Body of pancreas (tissue), 4 donors: ENCODE results near the gene MAN2B1. TPM values are rescaled to one million over a fixed set of nuclear protein-coding genes. Genes with fewer than 3 reads are reported as not detected.

Experiments
- ATAC-seq: fragments of 150-250 bp; one replicate; pipeline ENCODE4 v1.9.1; 2016
- DNase-seq, 4 donors: peaks; one replicate each; pipeline ENCODE4 v3.0.0-alpha.2; 2019
- H3K27ac ChIP-seq, 4 donors: fragments of 200-600 bp; sonication (generic); 1 replicate in 3 of 4; 2 replicates in 1 of 4; pipeline versions ENCODE4 v1.5.1 to v1.6.1; 2016 to 2019; ENCODE audit warnings: mild to moderate bottlenecking in 1 of 4, mixed read lengths in 1 of 4, moderate library complexity in 1 of 4
- H3K27me3 ChIP-seq, 2 donors: fragments of 200-600 bp; sonication (generic); one replicate each; pipeline ENCODE4 v1.6.0; 2016; ENCODE audit warnings: mild to moderate bottlenecking in 1 of 2
- H3K36me3 ChIP-seq, 2 donors: fragments of 200-600 bp; sonication (generic); replicated peaks in 1 of 2; 2 replicates each; pipeline ENCODE4 v1.5.1; 2016; ENCODE audit warnings: low read depth in 2 of 2; ENCODE audit not compliant: insufficient read depth in 1 of 2
- H3K4me1 ChIP-seq: fragments of 200-600 bp; sonication (generic); one replicate; pipeline ENCODE4 v1.6.0; 2016
- H3K4me3 ChIP-seq, 2 donors: fragments of 200-600 bp; sonication (generic); 1 replicate in 1 of 2; 2 replicates in 1 of 2; pipeline ENCODE4 v1.5.1; 2016 to 2019
- H3K9me3 ChIP-seq, 3 donors: fragments of 200-600 bp; sonication (generic); 1 replicate in 2 of 3; 2 replicates in 1 of 3; pipeline ENCODE4 v1.5.1; 2016
- POLR2A ChIP-seq, 3 donors: fragments of 450-650 bp; IDR thresholded peaks; one replicate each; pipeline ENCODE4 v1.6.1; 2016; ENCODE audit warnings: antibody characterized with exemption in 3 of 3, mild to moderate bottlenecking in 2 of 3
- WGBS, 2 donors: methylation state at CpG; one replicate each; pipeline ENCODE4 v1.1.5; 2017; 5-methylcytosine and 5-hydroxymethylcytosine counted together
- intact Hi-C: fragments of 100-400 bp; cut with DNase I; formaldehyde crosslinking; loops from one replicate; pipeline ENCODE4 v1.15.1; 2023
- total RNA-seq, 2 donors: library from RNA; depleted of rRNA; stranded (reverse); fragments of >200 nt; gene quantifications; one replicate each; pipeline ENCODE4 v1.1.0, GENCODE V29; 2016
- TF ChIP-seq, protein P1 (sequence below), 7 experiments: fragments of 450-650 bp in 4 of 7; fragments of 200-600 bp in 3 of 7; sonication (generic) in 3 of 7; IDR thresholded peaks; one replicate each; pipeline ENCODE4 v1.5.1; 2016 to 2019; ENCODE audit warnings: antibody characterized with exemption in 7 of 7

MAN2B1 gene
- total RNA-seq, 2 donors from 2014 or later, result 30.0 to 48.0 TPM

DNA sequence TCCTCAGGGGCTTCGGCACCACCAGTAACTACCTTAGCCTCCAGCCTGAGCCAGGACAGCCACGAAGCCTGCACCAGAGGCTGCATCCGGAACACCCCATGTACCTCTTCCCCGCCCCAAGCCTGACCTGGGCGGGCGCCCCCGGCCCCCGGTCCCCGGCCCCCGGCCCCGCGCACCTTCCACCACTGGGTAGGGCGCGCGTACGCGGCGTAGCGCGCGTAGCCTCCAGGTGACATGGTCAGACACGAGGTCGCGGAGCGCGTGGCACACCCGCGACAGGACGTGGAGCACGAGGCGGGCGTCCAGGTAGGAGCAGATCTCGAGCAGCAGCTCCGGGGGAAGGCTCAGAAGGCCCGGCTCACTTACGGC is 29.4 kb upstream of the MAN2B1 start:
- TF ChIP-seq, protein P1, sequence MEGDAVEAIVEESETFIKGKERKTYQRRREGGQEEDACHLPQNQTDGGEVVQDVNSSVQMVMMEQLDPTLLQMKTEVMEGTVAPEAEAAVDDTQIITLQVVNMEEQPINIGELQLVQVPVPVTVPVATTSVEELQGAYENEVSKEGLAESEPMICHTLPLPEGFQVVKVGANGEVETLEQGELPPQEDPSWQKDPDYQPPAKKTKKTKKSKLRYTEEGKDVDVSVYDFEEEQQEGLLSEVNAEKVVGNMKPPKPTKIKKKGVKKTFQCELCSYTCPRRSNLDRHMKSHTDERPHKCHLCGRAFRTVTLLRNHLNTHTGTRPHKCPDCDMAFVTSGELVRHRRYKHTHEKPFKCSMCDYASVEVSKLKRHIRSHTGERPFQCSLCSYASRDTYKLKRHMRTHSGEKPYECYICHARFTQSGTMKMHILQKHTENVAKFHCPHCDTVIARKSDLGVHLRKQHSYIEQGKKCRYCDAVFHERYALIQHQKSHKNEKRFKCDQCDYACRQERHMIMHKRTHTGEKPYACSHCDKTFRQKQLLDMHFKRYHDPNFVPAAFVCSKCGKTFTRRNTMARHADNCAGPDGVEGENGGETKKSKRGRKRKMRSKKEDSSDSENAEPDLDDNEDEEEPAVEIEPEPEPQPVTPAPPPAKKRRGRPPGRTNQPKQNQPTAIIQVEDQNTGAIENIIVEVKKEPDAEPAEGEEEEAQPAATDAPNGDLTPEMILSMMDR (IDR thresholded peaks at IDR 0.05), result no peak
- Histone ChIP-seq H3K4me1 (peaks cover 20% of the 10 kb centered on the region), H3K27ac (no peak overlapping the region), H3K9me3 (no peaks in the 10 kb centered on the region), H3K36me3 (peaks cover 3% of the 10 kb centered on the region in 2 donors), H3K4me3 (peak overlapping the region; percentile 54 to 94), H3K27me3 (no peaks in the 10 kb centered on the region)
- DNase-seq (no peak), ATAC-seq (peak; percentile 3)
- intact Hi-C loops, result no loop called here
- WGBS, 2 donors, result 1% methylated on average over 35 of the region's 36 CpGs; no CpG with 5 or more reads in 1 of the 2 donors

DNA sequence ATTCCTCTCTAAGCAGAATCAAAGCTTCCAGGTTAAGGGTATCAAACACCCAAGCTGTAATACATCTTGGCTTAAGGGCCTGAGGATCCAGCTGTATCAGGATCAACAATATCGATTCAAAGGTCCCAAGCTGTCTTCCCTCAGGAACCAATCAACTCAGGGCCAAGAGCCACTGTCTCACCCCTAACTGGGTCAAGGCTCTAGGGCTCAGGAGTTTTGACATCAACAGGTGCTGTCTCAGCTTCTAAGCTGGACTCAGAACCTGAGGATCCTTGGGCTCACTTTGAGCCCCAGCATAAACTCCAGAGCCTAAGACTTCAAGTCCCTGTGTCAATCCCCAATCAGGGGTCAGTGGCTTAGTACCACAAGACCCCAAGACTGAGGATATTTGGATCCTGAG is 29.0 kb upstream of the MAN2B1 start:
- peak overlapping the region in 1 of 2 donors; percentile 94 for H3K4me3 ChIP-seq
- no peaks in the 10 kb centered on the region for H3K9me3 ChIP-seq
- WGBS, 2 donors, result 71% methylated on average over 1 of the region's 1 CpG; no CpG with 5 or more reads in 1 of the 2 donors
- no peaks in the 10 kb centered on the region for H3K36me3 ChIP-seq
- DNase-seq (no peak), ATAC-seq (no peak)
- no peaks in the 10 kb centered on the region for H3K27me3 ChIP-seq
- H3K27ac ChIP-seq, result no peak overlapping the region
- TF ChIP-seq, protein P1 (IDR thresholded peaks at IDR 0.05), result no peak
- no peak for TF ChIP-seq POLR2A (IDR thresholded peaks at IDR 0.05)
- intact Hi-C loops, result no loop called here
- peaks cover 20% of the 10 kb centered on the region for H3K4me1 ChIP-seq

DNA sequence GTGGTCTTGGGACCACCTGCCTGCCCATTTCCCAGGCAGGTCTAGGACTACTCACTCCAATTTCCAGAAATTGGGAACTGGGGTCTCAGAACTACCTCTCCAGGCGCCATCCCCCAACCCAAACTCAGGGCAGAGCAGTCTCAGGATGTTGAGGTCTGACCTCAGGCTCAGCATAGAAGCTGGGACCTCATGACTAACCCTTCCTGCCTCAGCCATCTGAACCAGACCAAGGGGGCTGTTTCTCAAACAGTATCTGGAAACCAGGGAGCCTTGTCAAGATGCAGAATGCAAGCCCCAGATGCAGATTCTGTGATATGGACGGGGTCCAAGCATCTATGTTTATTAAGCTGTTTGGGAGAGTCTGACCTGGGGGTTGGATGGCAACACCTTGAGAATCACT is 28.6 kb upstream of the MAN2B1 start:
- H3K4me1 ChIP-seq, result peaks cover 20% of the 10 kb centered on the region
- H3K9me3 ChIP-seq, result no peaks in the 10 kb centered on the region
- ATAC-seq (no peak), DNase-seq (no peak)
- intact Hi-C loops, result no loop called here
- no peaks in the 10 kb centered on the region for H3K36me3 ChIP-seq
- H3K27me3 ChIP-seq, result no peaks in the 10 kb centered on the region
- H3K27ac ChIP-seq, result no peak overlapping the region
- 49% methylated on average over 2 of the region's 2 CpGs; no CpG with 5 or more reads in 1 of the 2 donors for WGBS, 2 donors
- no peak overlapping the region for H3K4me3 ChIP-seq
- no peak for TF ChIP-seq POLR2A (IDR thresholded peaks at IDR 0.05)
- TF ChIP-seq, protein P1 (IDR thresholded peaks at IDR 0.05), result no peak

DNA sequence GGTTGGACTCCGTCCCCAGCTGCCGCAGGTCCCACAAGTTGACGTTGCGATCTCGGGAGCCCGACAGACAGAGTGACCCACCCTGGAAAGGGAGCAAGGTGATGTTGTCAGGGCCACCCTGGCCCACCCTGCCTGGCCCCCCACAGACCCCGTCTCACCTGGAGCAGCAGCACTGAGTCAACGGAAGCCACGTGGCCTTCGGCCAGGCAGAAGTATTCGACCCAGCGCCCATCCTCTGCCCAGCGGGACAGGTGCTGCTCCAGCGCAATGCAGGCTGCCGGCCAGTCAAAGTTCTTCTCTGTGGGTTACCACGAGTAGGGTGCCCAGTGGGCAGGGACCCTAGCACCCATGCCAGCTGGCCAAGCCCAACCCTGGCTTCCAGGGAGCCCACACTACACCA is 28.1 kb upstream of the MAN2B1 start:
- H3K4me1 ChIP-seq, result peaks cover 20% of the 10 kb centered on the region
- no peaks in the 10 kb centered on the region for H3K27me3 ChIP-seq
- 76 to 83% methylated on average over 9 to 12 of the region's 16 CpGs for WGBS, 2 donors
- intact Hi-C loops, result no loop called here
- no peaks in the 10 kb centered on the region for H3K9me3 ChIP-seq
- H3K36me3 ChIP-seq, result no peaks in the 10 kb centered on the region
- ATAC-seq (no peak), DNase-seq (no peak)
- no peak for TF ChIP-seq POLR2A (IDR thresholded peaks at IDR 0.05)
- TF ChIP-seq, protein P1 (IDR thresholded peaks at IDR 0.05), result no peak
- H3K4me3 ChIP-seq, result no peak overlapping the region
- no peak overlapping the region for H3K27ac ChIP-seq

DNA sequence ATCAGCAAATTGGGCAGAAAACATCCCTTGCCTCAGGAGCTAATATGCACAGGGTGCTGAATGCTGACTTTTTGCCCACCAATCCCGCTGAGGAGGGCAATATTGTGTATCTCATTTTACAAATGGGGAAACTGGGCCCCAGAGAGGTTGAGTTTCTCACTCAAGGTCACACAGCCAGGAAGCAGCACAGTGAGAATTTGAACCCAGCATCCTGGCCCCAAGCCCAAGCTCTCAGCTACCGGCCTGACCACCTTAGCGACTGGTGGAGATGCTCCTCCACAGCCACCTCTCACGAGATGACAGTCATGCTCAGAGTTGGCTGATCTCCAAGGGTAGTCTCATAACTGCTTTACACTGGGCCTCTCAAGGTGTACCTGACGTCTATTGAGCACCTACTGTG is 26.4 kb upstream of the MAN2B1 start:
- Histone ChIP-seq H3K9me3 (no peaks in the 10 kb centered on the region), H3K27ac (no peak overlapping the region), H3K27me3 (no peaks in the 10 kb centered on the region), H3K36me3 (no peaks in the 10 kb centered on the region), H3K4me3 (no peak overlapping the region), H3K4me1 (peaks cover 20% of the 10 kb centered on the region)
- DNase-seq (no peak), ATAC-seq (no peak)
- WGBS, 2 donors, result 81 to 91% methylated on average over 4 to 5 of the region's 5 CpGs
- intact Hi-C loops, result no loop called here
- TF ChIP-seq POLR2A (IDR thresholded peaks at IDR 0.05), result no peak
- TF ChIP-seq, protein P1 (IDR thresholded peaks at IDR 0.05), result no peak
